T-helper 2 cell treated with Interferon-gamma antibody and Interleukin-4, amounts not matched to agents 5 μg/mL and 100 μg/mL, for 36 hours (primary cell): ENCODE results near the gene GOLGA8B.
"Not testable (repeated sequence)": the region's sequence is repeated elsewhere in the genome, so short reads cannot be mapped to it uniquely, and the experiment has no call there.

Experiments used
- DNase-seq: peaks from one replicate; pipeline ENCODE4 v3.0.0; 2021; ENCODE audit warnings: low spot score
- H3K27ac Mint-ChIP-seq: one replicate; pipeline ENCODE4 v1.8.0; 2021; ENCODE audit warnings: mild to moderate bottlenecking, mixed read lengths
- H3K27me3 Mint-ChIP-seq: one replicate; pipeline ENCODE4 v1.8.0; 2021; ENCODE audit warnings: low read depth, mixed read lengths
- H3K36me3 Mint-ChIP-seq: one replicate; pipeline ENCODE4 v1.8.0; 2021; ENCODE audit warnings: low read depth, mixed read lengths
- H3K4me1 Mint-ChIP-seq: one replicate; pipeline ENCODE4 v1.8.0; 2021; ENCODE audit warnings: low read depth, mixed read lengths
- H3K4me3 Mint-ChIP-seq: one replicate; pipeline ENCODE4 v1.8.0; 2022; ENCODE audit warnings: mild to moderate bottlenecking, moderate library complexity, mixed read lengths
- H3K9me3 Mint-ChIP-seq: one replicate; pipeline ENCODE4 v1.8.0; 2021; ENCODE audit warnings: mixed read lengths

Gene GOLGA8B

DNA sequence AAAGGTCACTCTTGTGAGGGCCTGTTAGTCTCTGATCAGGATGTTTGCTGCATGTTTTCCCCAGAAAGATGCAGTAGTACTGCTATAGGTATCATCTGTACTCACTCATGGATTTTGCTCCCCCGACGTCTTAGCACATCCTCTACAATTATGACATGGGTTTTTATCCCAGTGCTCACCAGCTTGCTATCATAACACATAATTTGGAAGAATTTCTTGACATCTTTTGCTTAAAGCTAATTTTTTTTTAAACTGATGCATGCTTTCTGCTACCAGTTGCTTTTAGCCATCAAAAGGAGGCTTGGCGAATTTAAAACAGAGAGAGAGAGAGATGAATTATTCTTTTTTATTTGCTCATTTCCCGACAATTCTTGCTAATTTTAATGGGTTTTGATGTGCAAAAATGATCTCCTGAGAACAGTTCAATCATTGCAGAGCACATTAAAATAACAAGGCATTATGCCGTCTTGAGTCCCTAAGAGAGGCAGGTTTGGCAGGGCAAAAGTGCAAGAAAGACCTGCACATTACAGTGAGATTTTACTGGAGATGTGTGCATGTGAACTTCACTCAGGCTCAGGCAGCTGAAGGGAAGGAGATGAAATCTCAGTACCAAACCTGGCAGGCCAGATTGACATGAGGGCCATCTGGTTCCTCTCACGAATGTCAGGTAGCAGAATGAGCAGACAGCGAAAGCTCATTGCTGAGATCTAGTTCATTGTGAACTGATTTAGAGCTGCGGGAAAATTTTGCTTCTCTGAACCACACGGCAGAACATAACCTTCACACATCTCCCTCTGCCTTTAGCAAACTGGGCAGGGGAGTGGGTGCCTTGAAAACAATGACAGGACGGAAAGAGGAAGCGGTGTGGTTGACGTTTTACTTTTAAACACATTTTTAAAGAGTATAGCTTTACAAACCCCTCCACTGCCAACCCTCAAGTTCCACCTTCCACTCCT lies 25.9 kb upstream of the GOLGA8B start:
- Mint-ChIP-seq H3K4me1 (peaks cover 13% of the 10 kb centered on the region), H3K27ac (no peak overlapping the region), H3K36me3 (no peaks in the 10 kb centered on the region), H3K27me3 (peaks cover 49% of the 10 kb centered on the region), H3K4me3 (peak overlapping the region; percentile 46), H3K9me3 (no peaks in the 10 kb centered on the region)
- peak; percentile 13 for DNase-seq

DNA sequence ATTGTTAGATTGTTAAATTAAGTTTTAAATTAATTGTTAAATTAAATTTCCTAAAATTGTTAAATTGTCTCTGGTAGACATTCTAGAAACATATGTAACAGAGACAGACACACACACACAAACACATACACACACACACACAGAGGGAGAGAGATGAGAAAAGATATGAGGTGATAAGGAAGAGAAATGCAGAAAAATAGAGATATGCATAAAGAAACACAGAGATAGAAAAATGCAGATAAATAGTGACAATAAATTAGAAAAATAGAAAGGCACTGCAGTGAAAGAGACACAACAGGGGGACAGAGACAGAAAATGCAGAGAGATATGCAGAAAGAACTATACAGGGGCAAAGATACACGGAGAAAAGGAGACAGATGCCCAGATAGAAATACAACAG lies 25.1 kb upstream of the GOLGA8B start:
- H3K36me3 Mint-ChIP-seq: no peaks in the 10 kb centered on the region
- H3K9me3 Mint-ChIP-seq: no peaks in the 10 kb centered on the region
- DNase-seq: no peak
- peaks cover 55% of the 10 kb centered on the region for H3K27me3 Mint-ChIP-seq
- H3K4me1 Mint-ChIP-seq: peaks cover 13% of the 10 kb centered on the region
- no peak overlapping the region for H3K4me3 Mint-ChIP-seq
- H3K27ac Mint-ChIP-seq: no peak overlapping the region

- no peaks in the 10 kb centered on the region for H3K9me3 Mint-ChIP-seq
- peaks cover 53% of the 10 kb centered on the region for H3K27me3 Mint-ChIP-seq
- peaks cover 13% of the 10 kb centered on the region for H3K4me1 Mint-ChIP-seq
- H3K36me3 Mint-ChIP-seq: no peaks in the 10 kb centered on the region
- no peak for DNase-seq
- no peak overlapping the region for H3K27ac Mint-ChIP-seq
- no peak overlapping the region for H3K4me3 Mint-ChIP-seq
Observed at GRCh38 chr15:34607832-34608231, 24.4 kb upstream of the GOLGA8B start.

GRCh38 chr15:34606545-34606944 lies 23.1 kb upstream of the GOLGA8B start:
- Mint-ChIP-seq H3K27me3 (peaks cover 52% of the 10 kb centered on the region), H3K9me3 (no peaks in the 10 kb centered on the region), H3K27ac (no peak overlapping the region), H3K36me3 (no peaks in the 10 kb centered on the region), H3K4me1 (peaks cover 13% of the 10 kb centered on the region), H3K4me3 (no peak overlapping the region)
- DNase-seq: no peak

DNA sequence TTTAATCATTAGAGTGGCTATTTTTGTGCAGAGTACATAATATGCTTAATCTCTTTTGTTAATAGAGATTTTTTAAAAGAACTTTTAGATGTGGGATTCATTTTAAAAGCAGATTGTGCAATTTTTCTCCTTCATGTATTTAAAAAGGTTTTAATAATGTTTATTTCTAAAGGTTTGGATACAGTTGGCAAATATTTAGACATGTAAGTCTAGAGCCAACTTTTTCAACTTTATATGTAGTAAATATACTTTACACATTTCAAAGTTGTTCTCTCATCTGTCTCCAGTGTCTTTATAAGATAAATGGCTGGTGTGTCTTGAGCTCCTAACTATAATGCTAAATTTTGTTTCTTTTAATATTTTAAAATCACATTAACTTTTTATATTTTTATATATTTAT lies 22.7 kb upstream of the GOLGA8B start:
- DNase-seq: no peak
- no peak overlapping the region for H3K4me3 Mint-ChIP-seq
- H3K27ac Mint-ChIP-seq: no peak overlapping the region
- H3K9me3 Mint-ChIP-seq: no peaks in the 10 kb centered on the region
- no peaks in the 10 kb centered on the region for H3K36me3 Mint-ChIP-seq
- peaks cover 50% of the 10 kb centered on the region for H3K27me3 Mint-ChIP-seq
- peaks cover 13% of the 10 kb centered on the region for H3K4me1 Mint-ChIP-seq

- DNase-seq: no peak
- Mint-ChIP-seq H3K27me3 (peaks cover 65% of the 10 kb centered on the region), H3K27ac (no peak overlapping the region), H3K4me3 (no peak overlapping the region), H3K4me1 (no peaks in the 10 kb centered on the region), H3K9me3 (no peaks in the 10 kb centered on the region), H3K36me3 (no peaks in the 10 kb centered on the region)
Observed at GRCh38 chr15:34603095-34603494, 19.6 kb upstream of the GOLGA8B start.

DNA sequence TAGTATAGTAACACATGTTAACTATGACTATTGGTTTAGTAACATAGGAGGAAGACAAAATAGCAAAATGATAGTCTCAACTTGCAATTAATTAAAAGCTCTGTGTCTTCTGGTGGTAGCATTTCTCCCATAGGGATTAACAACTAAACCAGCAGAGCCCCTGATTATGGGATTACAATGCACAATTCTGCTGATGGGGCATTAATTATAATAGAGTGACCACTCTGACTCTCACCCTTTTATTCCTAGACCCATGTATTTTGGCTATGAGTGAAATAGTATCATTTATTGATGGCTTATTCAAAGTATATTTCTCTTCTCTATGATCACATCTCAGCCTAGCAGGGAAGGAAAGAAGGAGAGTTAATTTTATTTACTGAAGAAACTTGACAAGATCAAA lies 17.5 kb upstream of the GOLGA8B start:
- H3K9me3 Mint-ChIP-seq: no peaks in the 10 kb centered on the region
- peaks cover 59% of the 10 kb centered on the region for H3K27me3 Mint-ChIP-seq
- no peaks in the 10 kb centered on the region for H3K36me3 Mint-ChIP-seq
- no peaks in the 10 kb centered on the region for H3K4me1 Mint-ChIP-seq
- H3K27ac Mint-ChIP-seq: no peak overlapping the region
- no peak for DNase-seq
- no peak overlapping the region for H3K4me3 Mint-ChIP-seq

DNA sequence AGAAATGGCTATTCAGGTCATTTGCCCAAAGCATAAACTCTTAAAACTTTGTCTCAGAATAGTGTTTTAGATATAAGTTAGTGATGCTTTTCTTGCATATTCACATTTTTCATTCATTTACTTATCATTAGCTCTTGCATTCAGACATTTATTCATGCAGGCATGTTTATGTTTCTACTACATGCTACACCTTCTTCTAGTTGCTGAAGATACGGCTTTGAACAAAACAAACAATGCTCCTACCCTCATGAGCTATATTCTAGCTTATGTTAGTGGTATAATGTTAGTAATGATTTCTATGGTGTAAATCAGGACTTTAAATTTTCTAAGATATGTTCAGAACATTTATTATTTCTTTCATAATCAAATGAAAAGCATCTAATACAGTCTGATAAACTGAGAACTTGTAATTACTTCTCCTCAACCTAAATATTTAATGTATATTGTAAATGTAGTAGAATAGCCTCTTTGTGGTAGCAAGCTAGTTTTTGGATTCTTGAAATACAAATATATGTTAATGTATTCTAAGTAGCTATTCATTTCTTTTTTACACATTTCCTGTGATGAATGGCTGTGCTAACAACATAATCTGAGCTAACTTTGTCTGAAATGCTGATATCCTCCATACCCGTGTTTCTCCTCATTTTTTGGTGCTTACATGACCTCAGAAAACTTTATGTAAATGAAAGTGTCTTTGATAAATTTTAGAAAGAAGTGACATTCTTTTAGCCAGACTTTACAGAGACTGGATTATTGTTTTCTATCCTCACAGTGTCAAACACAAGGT lies 15.5 kb upstream of the GOLGA8B start:
- no peak overlapping the region for H3K4me3 Mint-ChIP-seq
- H3K9me3 Mint-ChIP-seq: no peaks in the 10 kb centered on the region
- no peaks in the 10 kb centered on the region for H3K36me3 Mint-ChIP-seq
- no peaks in the 10 kb centered on the region for H3K4me1 Mint-ChIP-seq
- no peak overlapping the region for H3K27ac Mint-ChIP-seq
- no peak for DNase-seq
- H3K27me3 Mint-ChIP-seq: peaks cover 55% of the 10 kb centered on the region

- DNase-seq: no peak
- Mint-ChIP-seq H3K4me3 (no peak overlapping the region), H3K9me3 (no peaks in the 10 kb centered on the region), H3K36me3 (no peaks in the 10 kb centered on the region), H3K27ac (no peak overlapping the region), H3K4me1 (no peaks in the 10 kb centered on the region), H3K27me3 (peaks cover 53% of the 10 kb centered on the region)
Observed at GRCh38 chr15:34597316-34597715, 13.9 kb upstream of the GOLGA8B start.

DNA sequence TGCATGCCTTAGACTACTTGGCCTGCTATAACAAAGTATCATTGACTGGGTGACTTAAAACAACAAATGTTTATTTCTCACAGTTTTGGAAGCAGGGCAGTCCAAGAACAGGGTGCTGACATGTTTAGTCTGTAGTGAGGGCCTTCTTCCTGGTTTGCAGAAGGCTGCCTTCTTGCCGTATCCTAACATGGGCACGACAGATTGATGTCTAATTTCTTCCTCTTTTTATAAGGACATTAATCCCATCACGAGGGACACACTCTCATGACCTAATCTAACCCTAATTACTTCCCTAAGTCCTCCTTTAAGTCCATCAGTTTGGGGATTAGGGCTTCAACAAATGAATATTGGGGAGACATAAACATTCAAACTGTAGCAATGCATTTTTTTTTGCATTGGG lies 10.9 kb upstream of the GOLGA8B start:
- no peak for DNase-seq
- Mint-ChIP-seq H3K4me3 (no peak overlapping the region), H3K36me3 (no peaks in the 10 kb centered on the region), H3K9me3 (no peaks in the 10 kb centered on the region), H3K27ac (no peak overlapping the region), H3K4me1 (peaks cover 2% of the 10 kb centered on the region), H3K27me3 (peaks cover 44% of the 10 kb centered on the region)

- H3K4me1 Mint-ChIP-seq: peaks cover 7% of the 10 kb centered on the region
- no peaks in the 10 kb centered on the region for H3K36me3 Mint-ChIP-seq
- no peaks in the 10 kb centered on the region for H3K9me3 Mint-ChIP-seq
Observed at GRCh38 chr15:34591306-34591705, 7.9 kb upstream of the GOLGA8B start.

DNA sequence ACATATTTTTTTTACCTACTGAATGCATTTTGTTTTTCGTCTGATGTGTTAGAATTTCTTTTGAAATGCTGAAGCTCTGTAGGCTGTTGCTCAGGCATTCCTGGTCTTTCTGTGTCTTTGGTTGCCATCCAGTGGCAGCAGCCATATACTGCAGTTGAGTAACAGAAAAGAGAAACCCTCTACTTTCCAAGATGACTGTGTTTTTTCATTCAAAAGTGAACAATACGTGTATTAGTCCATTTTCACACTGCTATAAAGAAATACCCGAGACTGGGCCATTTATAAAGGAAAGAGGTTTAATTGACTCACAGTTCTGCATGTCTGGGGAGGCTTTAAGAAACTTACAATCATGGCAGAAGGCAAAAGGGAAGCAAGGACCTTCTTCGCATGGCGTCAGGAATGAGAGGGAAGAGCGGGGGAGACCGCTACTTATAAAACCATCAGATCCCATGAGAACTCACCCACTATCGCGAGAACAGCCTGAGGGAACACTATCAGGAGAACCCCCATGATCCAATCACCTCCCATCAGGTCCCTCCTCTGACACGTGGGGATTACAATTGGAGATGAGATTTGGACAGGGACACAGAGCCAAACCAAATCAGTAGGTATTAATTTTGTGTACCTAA lies 4.7 kb upstream of the GOLGA8B start:
- H3K36me3 Mint-ChIP-seq: no peaks in the 10 kb centered on the region
- H3K27ac Mint-ChIP-seq: peak overlapping the region; percentile 3
- H3K4me3 Mint-ChIP-seq: peak overlapping the region; percentile 83
- H3K27me3 Mint-ChIP-seq: peaks cover 22% of the 10 kb centered on the region
- peaks cover 24% of the 10 kb centered on the region for H3K4me1 Mint-ChIP-seq
- H3K9me3 Mint-ChIP-seq: no peaks in the 10 kb centered on the region
- peak; percentile 55 for DNase-seq

More at GRCh38 chr15:34591306-34591705, 7.9 kb upstream of the GOLGA8B start:
- peaks cover 32% of the 10 kb centered on the region for H3K27me3 Mint-ChIP-seq
- DNase-seq: no peak
- no peak overlapping the region for H3K4me3 Mint-ChIP-seq
- H3K27ac Mint-ChIP-seq: no peak overlapping the region

- Mint-ChIP-seq H3K4me1 (peaks cover 35% of the 10 kb centered on the region), H3K27me3 (peaks cover 12% of the 10 kb centered on the region)
- not testable (repeated sequence) for DNase-seq, H3K4me3 Mint-ChIP-seq, H3K9me3 Mint-ChIP-seq, H3K36me3 Mint-ChIP-seq, H3K27ac Mint-ChIP-seq
Observed at GRCh38 chr15:34585966-34586365, 2.5 kb upstream of the GOLGA8B start.

GRCh38 chr15:34584996-34585395 lies 1.5 kb upstream of the GOLGA8B start:
- no peaks in the 10 kb centered on the region for H3K9me3 Mint-ChIP-seq
- H3K27me3 Mint-ChIP-seq: peaks cover 8% of the 10 kb centered on the region
- H3K27ac Mint-ChIP-seq: no peak overlapping the region
- H3K4me3 Mint-ChIP-seq: peak overlapping the region; percentile 42
- H3K4me1 Mint-ChIP-seq: peaks cover 38% of the 10 kb centered on the region
- H3K36me3 Mint-ChIP-seq: peaks cover 7% of the 10 kb centered on the region
- no peak for DNase-seq
